Activated gamma-delta T cell treated with anti-CD3 and anti-CD28 coated beads, Interleukin-2, amount 50 U/mL, for 16 hours (primary cell): ENCODE measurements around the gene CEMIP.
A peak's percentile ranks its signal among the peaks of the same experiment; 100 is the strongest.
"Not testable (repeated sequence)": the region's sequence is repeated elsewhere in the genome, so short reads cannot be mapped to it uniquely, and the experiment has no call there.

Experiments used
- DNase-seq: peaks from one replicate; pipeline ENCODE4 v3.0.0-alpha.2; 2020; ENCODE audit warnings: low read depth

Gene CEMIP

DNA sequence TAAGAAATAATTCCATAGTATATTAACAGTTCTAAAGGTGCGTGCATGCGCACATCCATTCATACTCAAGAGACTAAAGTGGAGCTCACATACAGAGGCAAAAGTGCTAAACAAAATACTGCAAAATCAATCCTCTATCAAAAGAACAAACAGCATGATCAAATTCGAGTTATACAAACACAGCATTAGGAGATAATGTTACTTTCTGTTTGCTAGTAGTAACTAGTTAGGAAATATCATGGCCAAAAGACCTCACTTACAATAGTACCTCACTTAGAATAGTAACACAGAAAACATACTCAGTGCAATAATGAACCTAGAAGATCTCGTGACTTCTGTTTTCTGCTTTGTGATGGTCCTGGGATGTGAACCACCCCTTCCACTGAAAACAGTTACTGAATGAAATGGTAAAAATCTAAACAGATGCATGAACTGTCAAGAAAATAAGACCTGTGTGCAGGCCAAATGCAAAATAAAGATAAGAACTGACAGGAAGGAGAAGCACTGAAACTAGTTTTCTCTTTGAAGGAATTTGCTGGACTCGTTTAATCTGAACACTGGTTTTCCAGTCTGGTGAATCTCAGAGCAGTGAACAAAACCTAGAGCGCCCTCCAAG is 20.9 kb upstream of the CEMIP start:
- no peak for DNase-seq

DNA sequence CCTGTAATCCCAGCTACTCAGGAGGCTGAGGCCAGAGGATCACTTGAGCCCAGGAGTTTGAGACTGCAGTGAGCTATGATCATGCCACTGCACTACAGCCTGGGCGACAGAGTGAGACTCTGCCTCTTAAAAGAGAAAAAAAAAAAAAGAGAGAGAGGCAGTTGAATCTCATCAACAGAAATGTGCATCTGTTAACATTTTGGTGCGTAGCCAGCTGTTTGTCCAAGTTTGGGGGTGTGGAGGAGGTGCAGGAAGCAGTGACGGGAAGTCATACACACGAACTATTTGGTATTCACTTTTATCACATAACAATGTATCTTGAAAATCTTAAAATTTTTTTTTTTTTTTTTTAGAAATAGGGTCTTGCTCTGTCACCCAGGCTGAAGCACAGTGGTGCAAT is 18.2 kb upstream of the CEMIP start:
- no peak for DNase-seq

- no peak for DNase-seq
Measured at GRCh38 chr15:80761754-80762153, 17.4 kb upstream of the CEMIP start.

GRCh38 chr15:80763235-80763634 is 15.9 kb upstream of the CEMIP start:
- DNase-seq = not testable (repeated sequence)

- DNase-seq = no peak
Measured at GRCh38 chr15:80764535-80764934, 14.6 kb upstream of the CEMIP start.

GRCh38 chr15:80766275-80766674 is 12.9 kb upstream of the CEMIP start:
- DNase-seq = no peak

DNA sequence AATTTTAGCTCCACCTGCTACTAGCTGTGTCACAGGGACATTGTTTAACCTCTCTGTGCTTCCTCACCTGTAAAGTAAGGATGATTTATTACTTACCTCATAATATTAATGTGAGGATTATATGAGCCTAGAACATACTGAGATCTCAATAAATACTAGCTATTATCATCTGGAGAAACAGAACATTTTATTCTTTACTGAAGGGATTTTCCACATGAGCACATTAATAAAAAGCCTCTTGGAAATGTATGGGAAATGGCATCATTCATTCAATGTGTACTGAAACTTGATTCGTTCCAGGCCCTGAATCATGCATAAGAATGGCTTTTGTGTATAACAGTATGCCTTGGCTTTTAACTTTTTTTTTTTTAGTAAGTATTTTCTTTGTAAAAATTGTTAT is 11.0 kb upstream of the CEMIP start:
- DNase-seq = no peak

DNA sequence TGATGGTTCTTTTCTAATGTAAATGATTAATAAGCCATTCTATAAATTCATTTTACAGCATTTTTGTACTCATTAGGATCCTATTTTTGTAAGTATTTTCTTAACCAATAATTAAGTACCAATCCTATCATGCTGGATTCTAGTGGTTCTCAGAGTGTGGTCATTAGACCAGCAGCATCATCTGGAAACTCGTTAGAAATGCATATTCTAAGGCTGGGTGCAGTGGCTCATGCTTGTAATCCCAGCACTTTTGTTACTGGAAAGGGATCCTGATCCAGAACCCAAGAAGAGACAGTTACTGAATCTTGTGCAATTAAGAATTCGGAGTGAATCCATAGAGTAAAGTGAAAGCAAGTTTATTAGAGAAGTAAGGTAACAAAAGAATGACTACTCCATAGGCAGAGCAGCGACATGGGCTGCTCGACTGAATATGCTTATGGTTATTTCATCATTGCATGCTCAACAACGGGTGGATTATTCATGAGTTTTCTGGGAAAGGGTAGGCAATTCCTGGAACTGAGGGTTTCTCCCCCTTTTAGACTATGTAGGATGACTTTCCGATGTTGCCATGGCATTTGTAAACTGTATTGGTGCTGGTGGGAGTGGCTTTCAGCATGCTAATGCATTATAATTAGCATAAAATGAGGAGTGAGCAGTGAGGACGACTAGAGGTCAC is 9.9 kb upstream of the CEMIP start:
- no peak for DNase-seq

GRCh38 chr15:80769829-80770705 is 9.1 kb upstream of the CEMIP start:
- no peak for DNase-seq

GRCh38 chr15:80773122-80773551 is 6.0 kb upstream of the CEMIP start:
- no peak for DNase-seq

DNA sequence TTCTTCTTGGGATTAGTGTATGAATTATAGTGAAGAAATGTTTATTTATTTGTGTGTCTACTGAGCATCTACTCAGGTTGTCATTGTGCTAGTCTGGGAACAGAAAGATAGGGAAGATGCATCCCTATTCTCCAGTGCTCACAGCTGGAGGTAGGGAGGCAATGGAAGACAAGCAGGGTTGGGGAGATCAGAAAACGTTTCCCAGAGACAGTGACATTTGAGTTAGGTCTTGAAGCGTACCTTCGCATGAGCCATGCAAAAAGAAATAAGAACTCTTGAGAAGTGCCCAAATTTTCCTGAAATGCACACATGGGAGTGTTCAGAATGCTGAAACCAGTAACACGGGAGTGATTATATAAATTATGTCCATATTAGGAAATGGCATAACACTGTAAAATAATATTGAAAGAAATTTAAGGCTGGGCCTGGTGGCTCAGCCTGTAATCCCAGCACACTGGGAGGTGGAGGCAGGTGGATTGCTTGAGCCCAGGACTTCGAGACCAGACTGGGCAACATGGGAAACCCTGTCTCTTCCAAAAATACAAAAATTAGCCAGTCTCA is 5.3 kb upstream of the CEMIP start:
- no peak for DNase-seq

DNA sequence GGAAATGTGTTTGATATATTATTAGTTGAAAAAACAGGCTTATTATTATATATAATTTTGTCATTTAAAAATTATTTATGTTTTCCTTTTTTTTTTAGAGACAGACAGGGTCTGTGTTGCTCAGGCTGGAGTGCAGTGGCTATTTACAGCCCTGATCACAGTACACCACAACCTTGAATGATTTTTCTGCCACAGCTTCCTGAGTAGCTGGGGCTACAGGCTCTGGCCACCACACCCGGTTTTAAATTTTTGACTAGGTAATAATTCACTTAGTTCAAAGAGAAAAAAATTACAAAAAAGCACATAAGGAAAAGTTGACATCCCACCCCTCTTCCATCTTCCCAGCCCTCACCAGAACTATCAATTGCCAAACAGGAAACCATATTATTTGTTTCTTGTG is 4.7 kb upstream of the CEMIP start:
- no peak for DNase-seq

DNA sequence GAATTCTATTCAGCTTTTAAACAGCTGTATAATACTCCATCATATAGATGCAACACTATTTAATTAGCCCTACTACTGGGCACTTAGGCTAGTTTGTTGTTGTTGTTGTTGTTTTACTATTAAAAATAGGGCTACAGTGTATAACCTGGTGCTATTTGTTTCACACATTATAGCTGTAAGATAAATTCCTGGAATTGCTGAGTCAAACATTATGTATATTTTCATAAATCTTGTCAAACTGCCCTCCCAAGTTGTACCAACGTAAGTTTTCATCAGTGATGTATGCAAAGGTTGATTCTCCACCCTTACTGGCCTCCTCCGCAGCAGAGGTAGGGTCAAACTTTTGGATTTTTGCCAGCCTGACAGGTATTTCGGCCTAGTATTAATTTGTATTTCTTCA is 3.8 kb upstream of the CEMIP start:
- DNase-seq = no peak

- DNase-seq = peak; percentile 43
Measured at GRCh38 chr15:80776420-80777045, 2.6 kb upstream of the CEMIP start.

DNA sequence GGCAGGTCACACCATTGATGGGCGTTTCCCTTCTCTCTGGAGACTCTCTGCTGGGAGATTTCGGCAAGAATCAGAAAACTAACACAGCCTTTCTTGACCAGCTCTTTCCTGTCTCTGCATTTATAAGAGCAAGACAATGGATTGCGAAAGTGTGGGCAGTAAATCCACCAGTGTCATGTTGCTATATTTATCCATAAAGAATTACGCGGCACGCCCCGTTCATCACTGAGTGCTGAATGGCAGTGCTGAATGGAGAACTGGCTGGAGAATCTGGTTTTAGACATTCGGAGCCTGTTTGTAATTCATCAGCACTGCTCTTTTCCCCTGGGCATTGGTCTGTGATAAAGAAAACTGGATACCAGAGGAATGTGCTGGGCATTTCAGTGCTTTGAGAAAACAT is 2.0 kb upstream of the CEMIP start:
- DNase-seq = no peak

- no peak for DNase-seq
Measured at GRCh38 chr15:80777826-80778620, 1.1 kb upstream of the CEMIP start.

- no peak for DNase-seq
Measured at GRCh38 chr15:80778621-80778963, 578 bp upstream of the CEMIP start.

DNA sequence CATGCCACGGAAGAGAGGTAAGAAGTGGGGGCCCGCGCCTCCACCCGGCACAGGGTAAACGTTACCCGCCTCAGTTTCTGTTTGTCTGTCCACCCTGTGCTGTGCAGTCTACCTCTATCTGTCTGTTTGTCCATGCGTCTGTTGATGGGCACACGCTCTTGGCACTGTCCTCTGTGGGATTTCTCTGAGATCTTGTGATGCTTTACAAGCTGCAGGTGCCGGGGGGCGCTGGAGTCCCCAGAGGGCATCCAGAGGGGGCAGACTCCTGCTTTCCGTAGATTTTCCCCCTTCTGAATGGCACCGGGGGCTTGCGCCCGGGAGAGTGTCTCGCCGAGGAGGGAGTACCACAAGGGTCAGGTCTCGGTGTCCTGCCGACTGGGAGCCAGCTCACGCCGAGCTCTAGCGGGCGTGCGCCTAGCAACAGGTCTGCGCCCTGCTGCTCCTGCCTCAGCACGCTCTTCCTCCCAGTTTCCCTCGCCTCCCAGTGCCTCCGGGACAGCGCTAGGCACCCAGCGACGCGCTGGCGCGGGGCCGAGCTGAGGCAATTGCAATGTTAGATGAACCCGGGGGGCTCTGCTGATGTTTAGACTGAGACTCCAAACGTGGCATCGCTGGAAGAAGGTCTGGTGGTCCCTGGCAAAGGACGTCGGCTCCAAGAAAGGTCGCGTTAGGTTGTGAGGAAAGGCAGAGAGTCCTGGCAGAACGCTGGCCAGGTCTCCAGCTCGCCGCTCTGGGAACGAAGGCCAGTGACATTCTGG is 667 bp downstream of the CEMIP start:
- no peak for DNase-seq

DNA sequence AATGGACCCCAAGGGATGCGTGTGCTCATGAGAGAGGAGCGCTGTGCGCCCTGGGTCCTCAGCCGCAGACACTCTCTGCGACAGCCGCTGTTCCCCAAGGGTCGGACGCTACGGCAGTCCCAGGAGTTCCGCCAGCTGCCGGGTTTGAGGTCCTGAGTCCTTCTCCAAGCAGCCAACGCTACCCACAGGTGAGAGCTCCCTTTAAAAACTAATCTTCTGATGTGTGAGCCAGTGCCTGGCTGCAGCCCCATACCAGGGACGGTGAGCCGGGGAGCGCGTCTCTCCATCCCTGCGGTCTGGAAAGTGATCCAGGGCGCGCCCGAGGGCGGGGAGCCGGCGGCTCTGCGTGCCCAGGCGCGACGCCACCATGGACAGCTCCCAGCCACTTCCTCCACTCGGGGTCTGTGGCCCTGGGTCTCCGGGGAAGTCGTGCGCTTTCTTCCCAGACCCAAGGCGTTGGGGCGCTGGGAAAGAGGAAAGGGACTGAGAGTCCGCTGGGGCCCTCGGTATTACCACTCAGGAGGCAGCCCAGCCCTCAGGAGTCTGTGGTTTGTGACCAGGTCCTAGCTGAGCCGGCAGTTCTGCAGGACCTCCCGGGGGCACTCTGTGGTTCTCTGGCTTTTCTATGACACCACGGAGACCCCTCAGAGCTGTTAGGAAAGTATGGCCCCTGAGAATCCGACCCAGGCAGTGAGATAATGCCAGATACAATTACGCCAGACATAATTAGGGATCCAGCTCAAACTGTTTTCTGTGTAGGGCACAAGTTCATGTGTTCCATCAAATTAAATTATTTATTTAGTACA is 1.4 kb downstream of the CEMIP start:
- DNase-seq = no peak

DNA sequence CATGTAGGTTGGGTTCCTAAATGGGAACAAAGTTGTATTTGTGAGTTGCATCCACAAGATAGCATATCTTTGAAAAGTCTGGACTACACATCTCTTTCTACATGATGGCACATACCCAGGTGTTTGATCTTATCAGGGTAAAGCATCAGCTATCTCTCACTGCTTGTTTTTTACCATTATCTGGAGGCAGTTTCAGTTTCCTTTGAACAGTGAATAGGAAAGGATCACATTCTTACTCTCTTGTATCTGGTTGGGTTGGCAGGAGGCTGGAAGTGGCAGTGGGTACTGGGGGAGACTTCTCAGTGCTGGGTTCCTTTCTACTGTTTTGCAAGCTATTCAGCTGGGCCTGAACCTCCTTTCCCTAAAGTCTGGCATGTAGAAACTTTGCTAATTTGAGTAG is 4.1 kb downstream of the CEMIP start:
- no peak for DNase-seq
